HCT116 (cell line): ENCODE results near the gene SRRT. TPM values are rescaled to one million over a fixed set of nuclear protein-coding genes. Genes with fewer than 3 reads are reported as not detected.
A peak's percentile ranks its signal among the peaks of the same experiment; 100 is the strongest.

Experiments used
- ATAC-seq: fragments of 200-7000 bp; cut with Tn5 transposase; 2 replicates; pipeline ENCODE4 v1.9.1; 2020; ENCODE audit warnings: mild to moderate bottlenecking, moderate library complexity
- BruUV-seq: library from RNA; stranded (reverse); fragments of 400-500 nt; replicated peaks from 2 replicates; lab custom pipeline; 2021; lab: Mats Ljungman, UMichigan
- CTCF ChIA-PET: fragments of 300-600 bp; sonication (Branson Sonifier 250); formaldehyde crosslinking; loops from one replicate; lab custom pipeline; 2021; ENCODE audit warnings: antibody characterized with exemption; lab: Charles Lee
- POLR2A ChIA-PET: fragments of 300-600, 350-600 bp; sonication (Branson Sonifier 250); formaldehyde crosslinking; loops from one replicate; lab custom pipeline; 2021; ENCODE audit warnings: antibody characterized with exemption; lab: Charles Lee
- RAD21 ChIA-PET, 2 experiments: fragments of 300-600 bp; sonication (Branson Sonifier 250); formaldehyde crosslinking; loops; one replicate each; lab custom pipeline; 2023; ENCODE audit warnings: low total read pairs in 2 of 2; ENCODE audit not compliant: uncharacterized antibody in 2 of 2, unreplicated experiment in 2 of 2, low non-redundant PET in 1 of 2; lab: Charles Lee
- DNase-seq: peaks from one replicate; pipeline ENCODE4 v3.0.0-alpha.2; 2010; ENCODE audit warnings: low read depth, low spot score
- H2AFZ ChIP-seq: fragments of 200-600 bp; shearing (Covaris generic), sonication (generic); 2 replicates; pipeline ENCODE4 v1.6.1; 2017; ENCODE audit warnings: low read depth, mixed run types, mixed read lengths, antibody characterized with exemption, low read length; ENCODE audit not compliant: poor library complexity, severe bottlenecking
- H3K27ac ChIP-seq: 2 replicates; pipeline ENCODE4 v1.5.1; 2012; ENCODE audit warnings: low read depth, low read length
- H3K27me3 ChIP-seq: fragments of 200-600 bp; sonication (generic); 2 replicates; pipeline ENCODE4 v1.6.1; 2016; ENCODE audit warnings: mixed run types, low read length, mixed read lengths; ENCODE audit not compliant: insufficient read depth
- H3K36me3 ChIP-seq, 2 experiments: fragments of 200-500 bp in 1 of 2; fragments of 200-600 bp in 1 of 2; sonication (Bioruptor generic) in 1 of 2; sonication (generic) in 1 of 2; 2 replicates each; pipeline versions ENCODE4 v1.5.1 to v1.6.1; 2014 to 2016; ENCODE audit warnings: low read length in 2 of 2, inconsistent platforms in 1 of 2, mixed read lengths in 1 of 2, mixed run types in 1 of 2; ENCODE audit not compliant: insufficient read depth in 2 of 2, control insufficient read depth in 1 of 2
- H3K4me1 ChIP-seq, 2 experiments: fragments of 200-600 bp in 1 of 2; sonication (generic) in 1 of 2; 2 replicates each; pipeline versions ENCODE4 v1.5.1 to v1.6.1; 2012 to 2017; ENCODE audit warnings: low read length in 2 of 2, inconsistent platforms in 1 of 2, mild to moderate bottlenecking in 1 of 2, mixed read lengths in 1 of 2, mixed run types in 1 of 2, moderate library complexity in 1 of 2; ENCODE audit not compliant: insufficient read depth in 2 of 2, control insufficient read depth in 1 of 2
- H3K4me2 ChIP-seq: fragments of 200-600 bp; sonication (generic); 2 replicates; pipeline ENCODE4 v1.6.1; 2017; ENCODE audit warnings: mixed run types, low read length, mixed read lengths
- H3K4me3 ChIP-seq, 2 experiments: fragments of 200-600 bp in 1 of 2; sonication (generic) in 1 of 2; replicated peaks in 1 of 2; 2 replicates each; pipeline ENCODE4 v1.5.1; 2011 to 2016; ENCODE audit warnings: low read length in 2 of 2, control low read depth in 1 of 2, low read depth in 1 of 2, mild to moderate bottlenecking in 1 of 2, mixed read lengths in 1 of 2, mixed run types in 1 of 2
- H3K79me2 ChIP-seq: fragments of 200-600 bp; sonication (generic); 2 replicates; pipeline ENCODE4 v1.6.1; 2017; ENCODE audit warnings: mild to moderate bottlenecking, mixed run types, low read length, moderate library complexity, mixed read lengths; ENCODE audit not compliant: insufficient read depth
- H3K9ac ChIP-seq: fragments of 200-600 bp; sonication (generic); 2 replicates; pipeline ENCODE4 v1.6.1; 2016; ENCODE audit warnings: low read length, mixed read lengths
- H3K9me2 ChIP-seq: fragments of 200-600 bp; sonication (generic), shearing (Covaris generic); 2 replicates; pipeline ENCODE4 v1.6.1; 2017; ENCODE audit warnings: mixed run types, mild to moderate bottlenecking, moderate library complexity; ENCODE audit not compliant: insufficient read depth
- H3K9me3 ChIP-seq, 2 experiments: fragments of 200-500 bp in 1 of 2; fragments of 200-600 bp in 1 of 2; sonication (Bioruptor generic) in 1 of 2; sonication (generic) in 1 of 2; 2 replicates each; pipeline ENCODE4 v1.6.1; 2014 to 2017; ENCODE audit warnings: low read length in 2 of 2, mixed read lengths in 2 of 2, inconsistent platforms in 1 of 2, low read depth in 1 of 2, mild to moderate bottlenecking in 1 of 2, mixed run types in 1 of 2, moderate library complexity in 1 of 2; ENCODE audit not compliant: control insufficient read depth in 1 of 2, insufficient read depth in 1 of 2
- H4K20me1 ChIP-seq: fragments of 200-600 bp; sonication (generic), shearing (Covaris generic); 2 replicates; pipeline ENCODE4 v1.6.1; 2017; ENCODE audit warnings: mixed run types, mild to moderate bottlenecking, moderate library complexity; ENCODE audit not compliant: insufficient read depth
- CBX3 ChIP-seq: IDR thresholded peaks from 2 replicates; pipeline ENCODE4 v1.6.1; 2012; ENCODE audit warnings: low read depth
- CEBPB ChIP-seq: IDR thresholded peaks from 2 replicates; pipeline ENCODE4 v1.6.1; 2012; ENCODE audit warnings: low read depth
- EGR1 ChIP-seq: IDR thresholded peaks from 2 replicates; pipeline ENCODE4 v1.6.1; 2012; ENCODE audit warnings: low read depth
- ELF1 ChIP-seq: IDR thresholded peaks from 2 replicates; pipeline ENCODE4 v1.6.1; 2012; ENCODE audit warnings: low read depth, borderline replicate concordance
- EZH2 ChIP-seq: fragments of 200-600 bp; sonication (generic); IDR thresholded peaks from 2 replicates; pipeline ENCODE4 v1.6.1; 2017; ENCODE audit warnings: antibody characterized with exemption, mixed run types
- EZH2phosphoT487 ChIP-seq: fragments of 200-600 bp; IDR thresholded peaks from 2 replicates; pipeline ENCODE4 v1.6.1; 2018; ENCODE audit warnings: antibody characterized with exemption, borderline replicate concordance
- FOSL1 ChIP-seq: IDR thresholded peaks from 2 replicates; pipeline ENCODE4 v1.6.1; 2012; ENCODE audit warnings: low read depth
- POLR2AphosphoS5 ChIP-seq: IDR thresholded peaks from 2 replicates; pipeline ENCODE4 v1.6.1; 2011; ENCODE audit warnings: mild to moderate bottlenecking, low read depth, low read length, moderate library complexity
- RAD21 ChIP-seq: IDR thresholded peaks from 2 replicates; pipeline ENCODE4 v1.6.1; 2012; ENCODE audit warnings: low read depth, mild to moderate bottlenecking
- SIN3A ChIP-seq: IDR thresholded peaks from 2 replicates; pipeline ENCODE4 v1.6.1; 2012; ENCODE audit warnings: low read depth
- SP1 ChIP-seq: IDR thresholded peaks from 2 replicates; pipeline ENCODE4 v1.6.1; 2012; ENCODE audit warnings: low read depth
- SRF ChIP-seq: IDR thresholded peaks from 2 replicates; pipeline ENCODE4 v1.6.1; 2012; ENCODE audit warnings: low read depth
- ZFX ChIP-seq: fragments of 450-650 bp; IDR thresholded peaks from 2 replicates; pipeline ENCODE4 v1.6.1; 2017
- ZNF274 ChIP-seq: fragments of 200-500 bp; sonication (Bioruptor generic); IDR thresholded peaks from 2 replicates; pipeline ENCODE4 v1.6.1; 2014; ENCODE audit warnings: mild to moderate bottlenecking, low read depth, low read length, inconsistent platforms
- intact Hi-C: fragments of 100-400 bp; cut with micrococcal nuclease; formaldehyde crosslinking; loops from 2 replicates; pipeline ENCODE4 v1.10.0; 2022
- total RNA-seq: library from RNA; stranded (reverse); gene quantifications from one replicate; pipeline ENCODE4 v1.2.1, GENCODE V29; 2021; ENCODE audit not compliant: unreplicated experiment
- TF ChIP-seq, protein P1 (sequence below): IDR thresholded peaks from 2 replicates; pipeline ENCODE4 v1.6.1; 2012
- TF ChIP-seq, protein P2 (sequence below), 3 experiments: fragments of 200-600 bp in 1 of 3; sonication (generic) in 1 of 3; IDR thresholded peaks in 2 of 3; conservative IDR thresholded peaks in 1 of 3; 2 replicates each; pipeline ENCODE4 v1.5.1; 2012 to 2017; ENCODE audit warnings: low read depth in 2 of 3, low read length in 2 of 3, antibody characterized with exemption in 1 of 3, borderline replicate concordance in 1 of 3, control low read depth in 1 of 3, mild to moderate bottlenecking in 1 of 3, mixed read lengths in 1 of 3, mixed run types in 1 of 3, moderate library complexity in 1 of 3; ENCODE audit not compliant: insufficient read depth in 1 of 3
- TF ChIP-seq, protein P3 (sequence below): IDR thresholded peaks from 2 replicates; pipeline ENCODE4 v1.6.1; 2012
- TF ChIP-seq, protein P4 (sequence below): IDR thresholded peaks from 2 replicates; pipeline ENCODE4 v1.6.1; 2012; ENCODE audit warnings: low read depth
- TF ChIP-seq, protein P5 (sequence below): IDR thresholded peaks from 2 replicates; pipeline ENCODE4 v1.6.1; 2011; ENCODE audit warnings: mild to moderate bottlenecking, low read length, moderate library complexity; ENCODE audit not compliant: insufficient replicate concordance; ENCODE audit errors: extremely low read depth

Gene SRRT
- total RNA-seq, 1 experiment from 2014 or later: 252 TPM

DNA sequence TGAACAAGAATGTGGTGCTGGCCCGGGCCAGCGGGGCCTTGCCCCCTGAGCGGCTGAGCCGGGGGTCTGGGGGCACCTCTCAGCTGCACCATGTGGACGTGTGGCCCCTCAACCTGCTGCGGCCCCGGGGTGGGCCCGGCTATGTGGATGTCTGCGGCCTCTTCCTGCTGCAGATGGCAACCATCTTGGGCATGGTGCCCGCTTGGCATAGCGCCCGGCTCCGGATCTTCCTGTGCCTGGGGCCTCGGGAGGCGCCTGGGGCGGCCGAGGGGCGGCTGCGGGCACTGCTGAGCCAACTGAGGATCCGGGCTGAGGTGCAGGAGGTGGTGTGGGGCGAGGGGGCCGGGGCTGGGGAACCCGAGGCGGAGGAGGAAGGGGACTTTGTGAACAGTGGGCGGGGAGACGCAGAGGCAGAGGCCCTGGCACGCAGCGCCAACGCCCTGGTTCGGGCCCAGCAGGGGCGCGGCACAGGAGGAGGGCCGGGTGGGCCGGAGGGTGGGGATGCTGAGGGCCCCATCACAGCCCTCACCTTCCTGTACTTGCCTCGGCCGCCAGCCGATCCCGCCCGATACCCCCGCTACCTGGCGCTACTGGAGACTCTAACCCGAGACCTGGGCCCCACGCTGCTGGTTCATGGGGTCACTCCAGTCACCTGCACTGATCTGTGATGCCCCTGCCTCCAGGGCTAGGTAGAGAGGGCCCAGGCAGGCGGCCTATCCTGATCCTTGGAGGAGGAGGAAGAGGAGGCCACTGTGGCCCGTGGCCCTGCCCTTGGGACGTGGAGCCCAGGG, 8.8 kb upstream of the SRRT start:
- peaks cover 35% of the 10 kb centered on the region for H3K79me2 ChIP-seq
- peak overlapping the region; percentile 89 for H3K4me2 ChIP-seq
- no TSS peak for BruUV-seq
- peak overlapping the region; percentile 99 for H3K9ac ChIP-seq
- H3K4me3 ChIP-seq: peak overlapping the region; percentile 90 to 95
- no peaks in the 10 kb centered on the region for H4K20me1 ChIP-seq
- H3K27ac ChIP-seq: peak overlapping the region; percentile 100
- H2AFZ ChIP-seq: no peak overlapping the region
- ATAC-seq: peak; percentile 75
- ChIA-PET CTCF (no interaction called here), POLR2A (interaction anchor here (1.0 to 1.1 kb wide), 2 partner anchors 14 to 24 kb away, joined by 5 read pairs; partner anchors contain the start of genes SLC12A9 and UFSP1), RAD21 (no interaction called here)
- H3K4me1 ChIP-seq: peaks cover 25 to 39% of the 10 kb centered on the region in 2 experiments
- H3K9me3 ChIP-seq: no peaks in the 10 kb centered on the region
- peak; percentile 55 for DNase-seq
- H3K27me3 ChIP-seq: no peaks in the 10 kb centered on the region
- H3K9me2 ChIP-seq: no peaks in the 10 kb centered on the region
- peaks cover 2 to 7% of the 10 kb centered on the region in 2 experiments; a peak in 2 of 4 replicates for H3K36me3 ChIP-seq
- intact Hi-C loops: no loop called here
- TF ChIP-seq ELF1 (no peak), ZNF274 (no peak), FOSL1 (no peak), EZH2 (no peak), ZFX (peak; percentile 66), RAD21 (no peak), POLR2AphosphoS5 (peak; percentile 59), SRF (no peak), SIN3A (no peak), CBX3 (no peak), SP1 (no peak), CEBPB (no peak), EGR1 (no peak), EZH2phosphoT487 (no peak)
- TF ChIP-seq, protein P1, sequence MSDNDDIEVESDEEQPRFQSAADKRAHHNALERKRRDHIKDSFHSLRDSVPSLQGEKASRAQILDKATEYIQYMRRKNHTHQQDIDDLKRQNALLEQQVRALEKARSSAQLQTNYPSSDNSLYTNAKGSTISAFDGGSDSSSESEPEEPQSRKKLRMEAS: no peak
- TF ChIP-seq, protein P2, sequence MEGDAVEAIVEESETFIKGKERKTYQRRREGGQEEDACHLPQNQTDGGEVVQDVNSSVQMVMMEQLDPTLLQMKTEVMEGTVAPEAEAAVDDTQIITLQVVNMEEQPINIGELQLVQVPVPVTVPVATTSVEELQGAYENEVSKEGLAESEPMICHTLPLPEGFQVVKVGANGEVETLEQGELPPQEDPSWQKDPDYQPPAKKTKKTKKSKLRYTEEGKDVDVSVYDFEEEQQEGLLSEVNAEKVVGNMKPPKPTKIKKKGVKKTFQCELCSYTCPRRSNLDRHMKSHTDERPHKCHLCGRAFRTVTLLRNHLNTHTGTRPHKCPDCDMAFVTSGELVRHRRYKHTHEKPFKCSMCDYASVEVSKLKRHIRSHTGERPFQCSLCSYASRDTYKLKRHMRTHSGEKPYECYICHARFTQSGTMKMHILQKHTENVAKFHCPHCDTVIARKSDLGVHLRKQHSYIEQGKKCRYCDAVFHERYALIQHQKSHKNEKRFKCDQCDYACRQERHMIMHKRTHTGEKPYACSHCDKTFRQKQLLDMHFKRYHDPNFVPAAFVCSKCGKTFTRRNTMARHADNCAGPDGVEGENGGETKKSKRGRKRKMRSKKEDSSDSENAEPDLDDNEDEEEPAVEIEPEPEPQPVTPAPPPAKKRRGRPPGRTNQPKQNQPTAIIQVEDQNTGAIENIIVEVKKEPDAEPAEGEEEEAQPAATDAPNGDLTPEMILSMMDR (IDR thresholded peaks at IDR 0.05 in 2 of 3, conservative IDR thresholded peaks at IDR 0.05 in 1 of 3; ENCODE audit: borderline replicate concordance in 1 of 3, insufficient read depth in 1 of 3, low read depth in 2 of 3, low read length in 2 of 3): 0 out of 6 replicates have a peak, but pooled peaks of 1 of the 3 experiments have one; percentile 2
- TF ChIP-seq, protein P3, sequence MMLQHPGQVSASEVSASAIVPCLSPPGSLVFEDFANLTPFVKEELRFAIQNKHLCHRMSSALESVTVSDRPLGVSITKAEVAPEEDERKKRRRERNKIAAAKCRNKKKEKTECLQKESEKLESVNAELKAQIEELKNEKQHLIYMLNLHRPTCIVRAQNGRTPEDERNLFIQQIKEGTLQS: no peak
- TF ChIP-seq, protein P4, sequence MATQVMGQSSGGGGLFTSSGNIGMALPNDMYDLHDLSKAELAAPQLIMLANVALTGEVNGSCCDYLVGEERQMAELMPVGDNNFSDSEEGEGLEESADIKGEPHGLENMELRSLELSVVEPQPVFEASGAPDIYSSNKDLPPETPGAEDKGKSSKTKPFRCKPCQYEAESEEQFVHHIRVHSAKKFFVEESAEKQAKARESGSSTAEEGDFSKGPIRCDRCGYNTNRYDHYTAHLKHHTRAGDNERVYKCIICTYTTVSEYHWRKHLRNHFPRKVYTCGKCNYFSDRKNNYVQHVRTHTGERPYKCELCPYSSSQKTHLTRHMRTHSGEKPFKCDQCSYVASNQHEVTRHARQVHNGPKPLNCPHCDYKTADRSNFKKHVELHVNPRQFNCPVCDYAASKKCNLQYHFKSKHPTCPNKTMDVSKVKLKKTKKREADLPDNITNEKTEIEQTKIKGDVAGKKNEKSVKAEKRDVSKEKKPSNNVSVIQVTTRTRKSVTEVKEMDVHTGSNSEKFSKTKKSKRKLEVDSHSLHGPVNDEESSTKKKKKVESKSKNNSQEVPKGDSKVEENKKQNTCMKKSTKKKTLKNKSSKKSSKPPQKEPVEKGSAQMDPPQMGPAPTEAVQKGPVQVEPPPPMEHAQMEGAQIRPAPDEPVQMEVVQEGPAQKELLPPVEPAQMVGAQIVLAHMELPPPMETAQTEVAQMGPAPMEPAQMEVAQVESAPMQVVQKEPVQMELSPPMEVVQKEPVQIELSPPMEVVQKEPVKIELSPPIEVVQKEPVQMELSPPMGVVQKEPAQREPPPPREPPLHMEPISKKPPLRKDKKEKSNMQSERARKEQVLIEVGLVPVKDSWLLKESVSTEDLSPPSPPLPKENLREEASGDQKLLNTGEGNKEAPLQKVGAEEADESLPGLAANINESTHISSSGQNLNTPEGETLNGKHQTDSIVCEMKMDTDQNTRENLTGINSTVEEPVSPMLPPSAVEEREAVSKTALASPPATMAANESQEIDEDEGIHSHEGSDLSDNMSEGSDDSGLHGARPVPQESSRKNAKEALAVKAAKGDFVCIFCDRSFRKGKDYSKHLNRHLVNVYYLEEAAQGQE: no peak
- TF ChIP-seq, protein P5, sequence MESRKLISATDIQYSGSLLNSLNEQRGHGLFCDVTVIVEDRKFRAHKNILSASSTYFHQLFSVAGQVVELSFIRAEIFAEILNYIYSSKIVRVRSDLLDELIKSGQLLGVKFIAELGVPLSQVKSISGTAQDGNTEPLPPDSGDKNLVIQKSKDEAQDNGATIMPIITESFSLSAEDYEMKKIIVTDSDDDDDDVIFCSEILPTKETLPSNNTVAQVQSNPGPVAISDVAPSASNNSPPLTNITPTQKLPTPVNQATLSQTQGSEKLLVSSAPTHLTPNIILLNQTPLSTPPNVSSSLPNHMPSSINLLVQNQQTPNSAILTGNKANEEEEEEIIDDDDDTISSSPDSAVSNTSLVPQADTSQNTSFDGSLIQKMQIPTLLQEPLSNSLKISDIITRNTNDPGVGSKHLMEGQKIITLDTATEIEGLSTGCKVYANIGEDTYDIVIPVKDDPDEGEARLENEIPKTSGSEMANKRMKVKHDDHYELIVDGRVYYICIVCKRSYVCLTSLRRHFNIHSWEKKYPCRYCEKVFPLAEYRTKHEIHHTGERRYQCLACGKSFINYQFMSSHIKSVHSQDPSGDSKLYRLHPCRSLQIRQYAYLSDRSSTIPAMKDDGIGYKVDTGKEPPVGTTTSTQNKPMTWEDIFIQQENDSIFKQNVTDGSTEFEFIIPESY: peak; percentile 13
